ENCODE results near the gene ATP6V1F. TPM values are rescaled to one million over a fixed set of nuclear protein-coding genes. Genes with fewer than 3 reads are reported as not detected.

ATP6V1F gene
- total RNA-seq, 4 donors from 2014 or later, result 49.6 to 109 (median 86.6) TPM

DNA sequence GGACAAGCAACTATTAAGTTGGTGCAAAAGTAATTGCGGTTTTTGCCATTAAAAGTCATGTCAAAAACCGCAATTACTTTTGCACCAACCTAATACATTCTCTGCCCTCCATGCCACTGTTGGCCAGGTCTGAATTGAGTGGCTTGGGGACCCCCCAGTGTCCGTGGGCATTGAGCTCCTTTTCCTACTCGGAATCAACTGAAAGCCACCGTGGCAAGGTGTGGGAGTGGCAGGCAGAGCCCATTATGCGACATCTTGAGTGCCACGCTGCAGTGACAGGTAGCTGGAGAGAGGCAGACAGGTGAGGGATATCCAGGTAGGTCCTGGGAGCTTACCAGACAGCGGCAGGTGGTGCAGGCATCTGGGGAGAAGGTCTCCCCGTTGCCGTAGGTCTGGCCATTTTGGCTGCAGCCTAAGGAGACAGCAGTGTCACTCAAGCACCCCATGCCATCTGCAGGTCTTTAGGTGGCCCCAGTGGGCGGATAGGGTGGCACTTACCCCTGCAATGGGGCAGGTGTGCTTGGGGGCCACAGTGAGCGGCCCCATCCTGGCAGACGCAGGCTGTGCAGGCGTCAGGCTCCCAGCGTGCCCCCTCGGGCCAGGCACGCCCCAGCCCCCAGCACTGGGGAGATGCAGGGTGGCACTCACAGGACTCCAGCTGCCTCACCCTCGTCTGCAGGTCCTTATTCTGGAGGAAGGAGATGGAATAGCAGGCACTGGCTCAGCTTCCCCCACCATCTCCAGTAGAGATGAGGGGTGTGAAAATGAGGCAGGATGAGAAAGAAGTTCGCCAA, 44.3 kb downstream of the ATP6V1F start:
- intact Hi-C loops (cut with DNase I), result loop anchor here (5.0 kb wide), 1 partner anchor 185 kb away; no protein-coding TSS in a partner anchor

GRCh38 chr7:128908750-128909624, 46.3 kb downstream of the ATP6V1F start:
- TF ChIP-seq POLR2A (IDR thresholded peaks at IDR 0.05), result no peak
- TF ChIP-seq, protein P1, sequence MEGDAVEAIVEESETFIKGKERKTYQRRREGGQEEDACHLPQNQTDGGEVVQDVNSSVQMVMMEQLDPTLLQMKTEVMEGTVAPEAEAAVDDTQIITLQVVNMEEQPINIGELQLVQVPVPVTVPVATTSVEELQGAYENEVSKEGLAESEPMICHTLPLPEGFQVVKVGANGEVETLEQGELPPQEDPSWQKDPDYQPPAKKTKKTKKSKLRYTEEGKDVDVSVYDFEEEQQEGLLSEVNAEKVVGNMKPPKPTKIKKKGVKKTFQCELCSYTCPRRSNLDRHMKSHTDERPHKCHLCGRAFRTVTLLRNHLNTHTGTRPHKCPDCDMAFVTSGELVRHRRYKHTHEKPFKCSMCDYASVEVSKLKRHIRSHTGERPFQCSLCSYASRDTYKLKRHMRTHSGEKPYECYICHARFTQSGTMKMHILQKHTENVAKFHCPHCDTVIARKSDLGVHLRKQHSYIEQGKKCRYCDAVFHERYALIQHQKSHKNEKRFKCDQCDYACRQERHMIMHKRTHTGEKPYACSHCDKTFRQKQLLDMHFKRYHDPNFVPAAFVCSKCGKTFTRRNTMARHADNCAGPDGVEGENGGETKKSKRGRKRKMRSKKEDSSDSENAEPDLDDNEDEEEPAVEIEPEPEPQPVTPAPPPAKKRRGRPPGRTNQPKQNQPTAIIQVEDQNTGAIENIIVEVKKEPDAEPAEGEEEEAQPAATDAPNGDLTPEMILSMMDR (IDR thresholded peaks at IDR 0.05), result no peak
- Histone ChIP-seq H3K9me3 (no peaks in the 10 kb centered on the region), H3K4me3 (replicated peaks in 1 of 3) (no peak overlapping the region), H3K4me1 (peaks cover 5 to 12% of the 10 kb centered on the region in 2 donors), H3K36me3 (no peaks in the 10 kb centered on the region), H3K27me3 (peaks cover 8% of the 10 kb centered on the region), H3K27ac (no peak overlapping the region)
- DNase-seq, result no peak
- WGBS, 2 donors, result 93 to 95% methylated on average over 5 of the region's 6 CpGs
- intact Hi-C loops (cut with DNase I), result loop anchor here (5.0 kb wide), 1 partner anchor 183 kb away; no protein-coding TSS in a partner anchor

More for the DNA sequence above, 44.3 kb downstream of the ATP6V1F start:
- no peaks in the 10 kb centered on the region for H3K9me3 ChIP-seq
- no peak overlapping the region for H3K4me3 ChIP-seq (replicated peaks in 1 of 3)
- H3K36me3 ChIP-seq, result no peaks in the 10 kb centered on the region
- TF ChIP-seq POLR2A (IDR thresholded peaks at IDR 0.05), result no peak
- TF ChIP-seq, protein P1 (IDR thresholded peaks at IDR 0.05), result no peak
- H3K27ac ChIP-seq, result no peak overlapping the region
- no peak for DNase-seq
- 85 to 95% methylated on average over 11 to 18 of the region's 19 CpGs for WGBS, 2 donors
- H3K4me1 ChIP-seq, result peaks cover 5 to 12% of the 10 kb centered on the region in 2 donors
- H3K27me3 ChIP-seq, result peaks cover 8% of the 10 kb centered on the region

- Histone ChIP-seq H3K9me3 (no peaks in the 10 kb centered on the region), H3K4me3 (replicated peaks in 1 of 3) (peak overlapping the region in 1 of 3 donors; percentile 17), H3K36me3 (no peaks in the 10 kb centered on the region), H3K27me3 (peaks cover 8% of the 10 kb centered on the region), H3K4me1 (peaks cover 5 to 13% of the 10 kb centered on the region in 2 donors), H3K27ac (no peak overlapping the region)
- no peak for TF ChIP-seq POLR2A (IDR thresholded peaks at IDR 0.05)
- TF ChIP-seq, protein P1 (IDR thresholded peaks at IDR 0.05), result no peak
- peak; percentile 42 to 65 for DNase-seq
- WGBS, 2 donors, result 15 to 23% methylated on average over 22 to 36 of the region's 42 CpGs
- intact Hi-C loops (cut with DNase I), result loop anchor here (5.0 kb wide), 1 partner anchor 182 kb away; no protein-coding TSS in a partner anchor
Measured at GRCh38 chr7:128909625-128910568, 47.2 kb downstream of the ATP6V1F start.

DNA sequence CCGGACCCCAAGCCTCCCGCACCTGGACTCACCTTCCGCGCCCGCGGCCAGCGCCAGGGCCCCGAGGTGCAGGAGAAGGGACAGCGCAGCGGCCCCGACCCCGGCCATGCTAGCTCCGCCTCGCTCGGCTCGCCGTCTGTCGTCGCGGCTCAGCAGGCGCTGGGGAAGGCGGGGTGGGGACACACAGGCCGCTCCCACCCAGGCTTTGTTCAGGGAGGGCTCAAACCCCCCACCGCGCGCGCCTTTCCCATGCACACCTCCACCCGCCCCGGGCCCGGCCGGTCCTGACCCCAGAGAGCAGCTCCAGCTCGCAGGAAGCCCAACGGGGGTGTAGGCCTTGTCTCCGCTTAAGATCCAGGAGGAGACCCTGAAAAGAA, 47.9 kb downstream of the ATP6V1F start, which contains the start of gene KCP:
Gene KCP (minus strand): TSS at position 141 of the 377 bp plus-strand sequence. CDS start 33 bp downstream, at position 108.
- WGBS, 2 donors, result 24 to 44% methylated on average over 11 to 25 of the region's 34 CpGs
- H3K36me3 ChIP-seq, result no peaks in the 10 kb centered on the region
- peak within 1 kb of the TSS in 1 of 3 donors; percentile 17 for H3K4me3 ChIP-seq (replicated peaks in 1 of 3)
- peaks cover 10% of the 10 kb centered on the region for H3K27me3 ChIP-seq
- DNase-seq, result peak; percentile 10 to 19
- TF ChIP-seq, protein P1 (IDR thresholded peaks at IDR 0.05), result no peak
- TF ChIP-seq POLR2A (IDR thresholded peaks at IDR 0.05), result no peak
- no peak within 1 kb of the TSS for H3K27ac ChIP-seq
- intact Hi-C loops (cut with DNase I), result no loop called here
- H3K9me3 ChIP-seq, result no peaks in the 10 kb centered on the region
- H3K4me1 ChIP-seq, result peaks cover 6 to 20% of the 10 kb centered on the region in 2 donors

Data from thyroid gland (tissue), 4 donors.